Measurements from ENCODE around the gene ZNF773. TPM values are rescaled to one million over a fixed set of nuclear protein-coding genes. Genes with fewer than 3 reads are reported as not detected.
"Not testable (repeated sequence)": the region's sequence is repeated elsewhere in the genome, so short reads cannot be mapped to it uniquely, and the experiment has no call there.

ZNF773 gene
- total and polyA plus RNA-seq, 2 donors (not counting 3 experiments of a cell fraction or from before 2014, with no cell fraction given) = 4.0 to 5.5 TPM

DNA sequence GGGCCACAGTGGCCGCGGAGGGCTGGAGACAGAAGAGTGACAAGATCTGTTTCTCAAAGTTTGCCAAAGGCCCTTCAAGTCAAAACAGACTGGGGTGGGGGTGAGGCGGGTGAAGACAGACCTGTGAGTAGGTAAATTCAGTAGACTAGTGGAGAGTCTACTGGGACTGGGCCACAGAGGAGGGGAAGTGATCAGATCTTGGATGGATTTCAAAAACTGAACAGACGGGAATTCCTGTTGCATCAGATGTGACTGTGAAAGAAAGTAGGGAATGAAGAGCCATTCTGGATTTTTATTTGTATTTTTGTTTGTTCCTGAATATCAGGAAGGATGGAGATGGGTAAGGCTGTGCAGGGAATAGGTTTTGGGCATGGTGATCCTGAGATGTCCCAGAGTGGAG is 662 bp downstream of the ZNF773 start:
- H3K27me3 ChIP-seq (ENCODE audit: control insufficient read depth in 2 of 2, insufficient read depth in 2 of 2, low read length in 2 of 2); H3K9me3 ChIP-seq (replicated peaks; ENCODE audit: control insufficient read depth, insufficient read depth, low read length); H3K27ac ChIP-seq (ENCODE audit: insufficient read depth, low read depth, low read length); H3K79me2 ChIP-seq (ENCODE audit: control insufficient read depth, insufficient read depth, low read length); H3K36me3 ChIP-seq (ENCODE audit: control insufficient read depth in 2 of 2, extremely low read depth in 1 of 2, insufficient read depth in 2 of 2, low read length in 2 of 2); POLR2A ChIA-PET; H3K9me1 ChIP-seq (replicated peaks; ENCODE audit: control insufficient read depth, extremely low read depth, insufficient read depth, low read length); dilution Hi-C loops (cut with MboI; ENCODE audit: extremely low pct_ligation_motif_present, low sequenced_read_pairs); H3K9ac ChIP-seq (replicated peaks; ENCODE audit: extremely low read depth, insufficient read depth, low read length); intact Hi-C loops (cut with micrococcal nuclease); BruUV-seq (replicated peaks); H2AFZ ChIP-seq (ENCODE audit: low read depth, low read length); DNase-seq (ENCODE audit: low read depth, low spot score); H4K20me1 ChIP-seq (replicated peaks; ENCODE audit: control insufficient read depth, extremely low read depth, insufficient read depth, low read length); H3K4me1 ChIP-seq (ENCODE audit: control insufficient read depth, extremely low read depth, insufficient read depth, low read length): not testable (repeated sequence)
- CTCF ChIA-PET = interaction anchor here (1.0 kb wide), 1 partner anchor 23 kb away, joined by 4 read pairs; the partner anchor contains the start of gene ZNF772
- Histone ChIP-seq H3K4me3 (replicated peaks in 1 of 3; ENCODE audit: insufficient read depth in 1 of 3, low read depth in 1 of 3, low read length in 3 of 3) (peak overlapping the region; percentile 8 to 44 (median 17)), H3K4me2 (ENCODE audit: insufficient read depth, low read length) (peak overlapping the region; percentile 77)
- peak; percentile 83 for FAIRE-seq

- POLR2A ChIA-PET = no interaction called here
- Histone ChIP-seq H3K36me3 (ENCODE audit: control insufficient read depth in 2 of 2, extremely low read depth in 1 of 2, insufficient read depth in 2 of 2, low read length in 2 of 2) (peaks cover 3 to 25% of the 10 kb centered on the region in 2 experiments), H3K4me2 (ENCODE audit: insufficient read depth, low read length) (no peak overlapping the region), H4K20me1 (replicated peaks; ENCODE audit: control insufficient read depth, extremely low read depth, insufficient read depth, low read length) (no peaks in the 10 kb centered on the region), H3K27me3 (ENCODE audit: control insufficient read depth in 2 of 2, insufficient read depth in 2 of 2, low read length in 2 of 2) (no peaks in the 10 kb centered on the region), H2AFZ (ENCODE audit: low read depth, low read length) (no peak overlapping the region), H3K9ac (replicated peaks; ENCODE audit: extremely low read depth, insufficient read depth, low read length) (no peak overlapping the region), H3K4me3 (replicated peaks in 1 of 3; ENCODE audit: insufficient read depth in 1 of 3, low read depth in 1 of 3, low read length in 3 of 3) (no peak overlapping the region), H3K9me1 (replicated peaks; ENCODE audit: control insufficient read depth, extremely low read depth, insufficient read depth, low read length) (no peaks in the 10 kb centered on the region), H3K9me3 (replicated peaks; ENCODE audit: control insufficient read depth, insufficient read depth, low read length) (peaks cover 4% of the 10 kb centered on the region), H3K79me2 (ENCODE audit: control insufficient read depth, insufficient read depth, low read length) (peaks cover 4% of the 10 kb centered on the region), H3K27ac (ENCODE audit: insufficient read depth, low read depth, low read length) (no peak overlapping the region), H3K4me1 (ENCODE audit: control insufficient read depth, extremely low read depth, insufficient read depth, low read length) (no peaks in the 10 kb centered on the region)
- BruUV-seq (replicated peaks) = no TSS peak
- CTCF ChIA-PET = no interaction called here
- intact Hi-C loops (cut with micrococcal nuclease) = no loop called here
- FAIRE-seq = no peak
- no peak for DNase-seq (ENCODE audit: low read depth, low spot score)
- dilution Hi-C loops (cut with MboI; ENCODE audit: extremely low pct_ligation_motif_present, low sequenced_read_pairs) = no loop called here
- no peak for TF ChIP-seq FOS (IDR thresholded peaks at IDR 0.05; ENCODE audit: borderline replicate concordance, insufficient read depth, low read length)
- no peak for TF ChIP-seq CTCF (IDR thresholded peaks at IDR 0.05; ENCODE audit: extremely low read depth in 1 of 2, insufficient read depth in 1 of 2, low read depth in 1 of 2, low read length in 2 of 2)
- no peak for TF ChIP-seq POLR2AphosphoS5 (IDR thresholded peaks at IDR 0.05; ENCODE audit: insufficient read depth, low read depth, low read length)
- TF ChIP-seq POLR2A (IDR thresholded peaks at IDR 0.05; ENCODE audit: low read depth, low read length) = no peak
- TF ChIP-seq, protein P1, sequence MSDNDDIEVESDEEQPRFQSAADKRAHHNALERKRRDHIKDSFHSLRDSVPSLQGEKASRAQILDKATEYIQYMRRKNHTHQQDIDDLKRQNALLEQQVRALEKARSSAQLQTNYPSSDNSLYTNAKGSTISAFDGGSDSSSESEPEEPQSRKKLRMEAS (IDR thresholded peaks at IDR 0.05; ENCODE audit: insufficient read depth, insufficient read length) = no peak
- TF ChIP-seq GATA2 (IDR thresholded peaks at IDR 0.05; ENCODE audit: insufficient read depth, insufficient read length, low read depth, low read length) = no peak
- TF ChIP-seq MYC (IDR thresholded peaks at IDR 0.05; ENCODE audit: low read depth, low read length) = no peak
- TF ChIP-seq JUN (IDR thresholded peaks at IDR 0.05; ENCODE audit: borderline replicate concordance, insufficient read depth, insufficient read length, low read depth) = no peak
These were observed 6.4 kb downstream of the ZNF773 start for GRCh38 chr19:57506163-57506562.

Measured in endothelial cell of umbilical vein (primary cell).